Lower lobe of right lung (tissue), 2 donors: ENCODE measurements around the gene REV3L. TPM values are rescaled to one million over a fixed set of nuclear protein-coding genes. Genes with fewer than 3 reads are reported as not detected.
"Not testable (repeated sequence)": the region's sequence is repeated elsewhere in the genome, so short reads cannot be mapped to it uniquely, and the experiment has no call there.

Source experiments
- ATAC-seq, 2 donors: fragments of 200-7000 bp; cut with Tn5 transposase; one replicate each; pipeline ENCODE4 v1.9.1; 2020 to 2022; ENCODE audit warnings: mild to moderate bottlenecking in 2 of 2, moderate library complexity in 2 of 2
- DNase-seq: peaks from one replicate; pipeline ENCODE4 v3.0.0-alpha.2; 2020
- H3K27ac ChIP-seq: fragments of 200-600 bp; one replicate; pipeline ENCODE4 v1.8.0; 2022
- H3K27me3 ChIP-seq: fragments of 200-600 bp; one replicate; pipeline ENCODE4 v1.8.0; 2022; ENCODE audit warnings: low read depth
- H3K36me3 ChIP-seq: fragments of 200-600 bp; one replicate; pipeline ENCODE4 v1.8.0; 2022; ENCODE audit warnings: mild to moderate bottlenecking
- H3K4me1 ChIP-seq: fragments of 200-600 bp; one replicate; pipeline ENCODE4 v1.8.0; 2022
- H3K4me3 ChIP-seq: fragments of 200-600 bp; one replicate; pipeline ENCODE4 v1.8.0; 2022; ENCODE audit warnings: mild to moderate bottlenecking
- H3K9me3 ChIP-seq: fragments of 200-600 bp; one replicate; pipeline ENCODE4 v1.8.0; 2022
- CTCF ChIP-seq: fragments of 200-600 bp; IDR thresholded peaks from one replicate; pipeline ENCODE4 v1.8.0; 2022; ENCODE audit warnings: antibody characterized with exemption, mild to moderate bottlenecking
- intact Hi-C: fragments of 100-400 bp; cut with DNase I; formaldehyde crosslinking; loops from one replicate; pipeline ENCODE4 v1.11.0; 2022
- total RNA-seq: library from RNA; stranded (reverse); fragmentation: NEBNext Ultra II Directional; extraction: Animal tissue kit (Norgen Biotek cat#: 25700); gene quantifications from one replicate; pipeline ENCODE4 v1.2.1, GENCODE V29; 2021
- donor health status: DM: no; HTN: yes; CAD: no; lungs with severe emphysema.

Gene REV3L
- total RNA-seq, 1 donor from 2014 or later, result 30.3 TPM

- no peaks in the 10 kb centered on the region for H3K9me3 ChIP-seq
- TF ChIP-seq CTCF, result no peak
- intact Hi-C loops, result no loop called here
- ATAC-seq (no peak), DNase-seq (no peak)
- no peaks in the 10 kb centered on the region for H3K36me3 ChIP-seq
- peaks cover 7% of the 10 kb centered on the region for H3K4me1 ChIP-seq
- no peak overlapping the region for H3K4me3 ChIP-seq
- H3K27me3 ChIP-seq, result no peaks in the 10 kb centered on the region
- no peak overlapping the region for H3K27ac ChIP-seq
Measured at GRCh38 chr6:111521497-111522270, 38.7 kb upstream of the REV3L start.

GRCh38 chr6:111520524-111520923 lies 37.5 kb upstream of the REV3L start:
- ATAC-seq (no peak), DNase-seq (no peak)
- Histone ChIP-seq H3K27me3 (no peaks in the 10 kb centered on the region), H3K27ac (no peak overlapping the region), H3K4me3 (no peak overlapping the region), H3K9me3 (no peaks in the 10 kb centered on the region), H3K36me3 (no peaks in the 10 kb centered on the region), H3K4me1 (peaks cover 7% of the 10 kb centered on the region)
- TF ChIP-seq CTCF, result no peak
- intact Hi-C loops, result no loop called here

GRCh38 chr6:111517965-111518364 lies 34.9 kb upstream of the REV3L start:
- H3K4me1 ChIP-seq, result no peaks in the 10 kb centered on the region
- DNase-seq (no peak), ATAC-seq (no peak)
- intact Hi-C loops, result no loop called here
- TF ChIP-seq CTCF, result no peak
- H3K27ac ChIP-seq, result no peak overlapping the region
- H3K4me3 ChIP-seq, result no peak overlapping the region
- no peaks in the 10 kb centered on the region for H3K36me3 ChIP-seq
- no peaks in the 10 kb centered on the region for H3K27me3 ChIP-seq
- no peaks in the 10 kb centered on the region for H3K9me3 ChIP-seq

GRCh38 chr6:111515259-111515658 lies 32.2 kb upstream of the REV3L start:
- intact Hi-C loops, result no loop called here
- no peaks in the 10 kb centered on the region for H3K36me3 ChIP-seq

GRCh38 chr6:111514531-111514930 lies 31.5 kb upstream of the REV3L start:
- H3K4me1 ChIP-seq, H3K9me3 ChIP-seq, H3K4me3 ChIP-seq, intact Hi-C loops, H3K36me3 ChIP-seq, DNase-seq, ATAC-seq, H3K27ac ChIP-seq, H3K27me3 ChIP-seq: not testable (repeated sequence)

More at GRCh38 chr6:111515259-111515658, 32.2 kb upstream of the REV3L start:
- DNase-seq (no peak), ATAC-seq (no peak)
- no peak for TF ChIP-seq CTCF
- no peak overlapping the region for H3K4me3 ChIP-seq
- no peak overlapping the region for H3K27ac ChIP-seq
- no peaks in the 10 kb centered on the region for H3K27me3 ChIP-seq
- no peaks in the 10 kb centered on the region for H3K9me3 ChIP-seq
- no peaks in the 10 kb centered on the region for H3K4me1 ChIP-seq

- H3K27me3 ChIP-seq, DNase-seq, intact Hi-C loops, H3K9me3 ChIP-seq, ATAC-seq, H3K4me3 ChIP-seq, H3K4me1 ChIP-seq, H3K36me3 ChIP-seq, H3K27ac ChIP-seq: not testable (repeated sequence)
Measured at GRCh38 chr6:111507219-111507618, 24.2 kb upstream of the REV3L start.

GRCh38 chr6:111505498-111505897 lies 22.5 kb upstream of the REV3L start:
- intact Hi-C loops, H3K4me1 ChIP-seq, ATAC-seq: not testable (repeated sequence)

More at GRCh38 chr6:111505498-111505897, 22.5 kb upstream of the REV3L start:
- H3K9me3 ChIP-seq, H3K4me3 ChIP-seq, H3K27me3 ChIP-seq, DNase-seq, H3K27ac ChIP-seq, H3K36me3 ChIP-seq: not testable (repeated sequence)
